Psoas muscle (tissue), 8 donors: ENCODE measurements around the gene ADGRD2. TPM values are rescaled to one million over a fixed set of nuclear protein-coding genes. Genes with fewer than 3 reads are reported as not detected.

ENCODE experiments used
- ATAC-seq, 4 donors: fragments of 200-7000 bp; cut with Tn5 transposase; one replicate each; pipeline ENCODE4 v1.9.1; 2020; ENCODE audit warnings: moderate library complexity in 3 of 4, mild to moderate bottlenecking in 2 of 4
- DNase-seq, 2 donors: peaks; one replicate each; pipeline ENCODE4 v3.0.0-alpha.2; 2020
- H3K27ac ChIP-seq: fragments of 200-600 bp; one replicate; pipeline ENCODE4 v1.8.0; 2022
- H3K27me3 ChIP-seq, 3 donors: fragments of 200-600 bp in 1 of 3; one replicate each; pipeline versions ENCODE4 v1.6.1 to v1.8.0; 2013 to 2022; ENCODE audit warnings: low read length in 2 of 3, mild to moderate bottlenecking in 2 of 3, moderate library complexity in 1 of 3; ENCODE audit not compliant: insufficient read depth in 3 of 3
- H3K36me3 ChIP-seq, 2 donors: fragments of 200-600 bp in 1 of 2; one replicate each; pipeline versions ENCODE4 v1.6.1 to v1.8.0; 2013 to 2022; ENCODE audit warnings: low read depth in 1 of 2, mild to moderate bottlenecking in 1 of 2, moderate library complexity in 1 of 2; ENCODE audit not compliant: insufficient read depth in 1 of 2
- H3K4me1 ChIP-seq: fragments of 200-600 bp; one replicate; pipeline ENCODE4 v1.8.0; 2022
- H3K4me3 ChIP-seq: fragments of 200-600 bp; one replicate; pipeline ENCODE4 v1.8.0; 2022; ENCODE audit warnings: mild to moderate bottlenecking
- H3K9me3 ChIP-seq: fragments of 200-600 bp; one replicate; pipeline ENCODE4 v1.8.0; 2022
- WGBS, 3 donors: extraction: QIAGEN DNeasy Blood & Tissue Kit; methylation state at CpG; one replicate each; pipeline versions ENCODE4 v1.1.6 to v1.1.7; 2013; 5-methylcytosine and 5-hydroxymethylcytosine counted together
- intact Hi-C, 2 donors: fragments of 100-400 bp; cut with DNase I; formaldehyde crosslinking; loops; one replicate each; pipeline versions ENCODE4 v1.11.0 to v1.14.2; 2022
- polyA plus RNA-seq, 3 donors: library from polyadenylated mRNA; stranded (reverse); fragments of 200-250 nt; gene quantifications; one replicate each; pipeline ENCODE4 v1.2.3, GENCODE V29; 2013
- total RNA-seq, 4 donors: library from RNA; stranded (reverse); fragmentation: NEBNext Ultra II Directional in 2 of 4; extraction: Animal tissue kit (Norgen Biotek cat#: 25700) in 2 of 4; gene quantifications; one replicate each; pipeline versions ENCODE4 v1.2.1 to v1.2.4, GENCODE V29; 2021 to 2023
- TF ChIP-seq, protein P1 (sequence below): fragments of 200-600 bp; IDR thresholded peaks from one replicate; pipeline ENCODE4 v1.8.0; 2022; ENCODE audit warnings: antibody characterized with exemption
- donor health status: healthy with polysubstance abuse.
- donor health status: DM: no; HTN: no; CAD: no; lungs with moderate emphysema.
- donor health status: Bipolar disorder and iron deficiency.
- donor health status: healthy.
- donor health status: DM: yes; HTN: yes; CAD: no.
- donor health status: DM: no; HTN: no; CAD: no.
- donor health status: DM: no; HTN: no; CAD: no.
- donor health status: DM: yes; HTN: yes; CAD: no.

Gene ADGRD2
- total and polyA plus RNA-seq, 7 donors: not detected

DNA sequence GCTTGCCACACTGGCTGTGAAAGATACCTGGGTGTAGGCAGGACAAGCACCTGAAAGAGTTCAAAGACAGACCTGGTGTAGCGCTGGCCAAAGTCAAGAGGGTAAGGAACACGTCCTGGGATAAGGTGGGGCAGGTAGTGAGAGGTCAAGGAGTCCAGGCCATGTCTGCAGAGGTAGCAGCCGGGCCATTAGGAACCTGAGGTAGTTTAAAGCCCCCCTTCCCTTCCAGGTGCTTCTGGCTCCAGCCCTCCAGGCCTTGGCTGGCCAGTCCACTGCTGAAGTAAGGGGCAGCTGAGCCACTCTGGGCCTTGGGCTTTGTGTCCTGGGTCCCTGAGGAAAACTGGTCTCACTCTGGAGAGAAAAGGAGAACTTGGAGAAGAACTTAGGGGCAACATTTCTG lies 70.9 kb downstream of the ADGRD2 start:
- Histone ChIP-seq H3K27ac (no peak overlapping the region), H3K4me3 (no peak overlapping the region), H3K27me3 (no peaks in the 10 kb centered on the region), H3K9me3 (no peaks in the 10 kb centered on the region), H3K36me3 (no peaks in the 10 kb centered on the region), H3K4me1 (no peaks in the 10 kb centered on the region)
- WGBS, 3 donors: 90 to 100% (median 95%) methylated on average over 3 of the region's 3 CpGs
- TF ChIP-seq, protein P1, sequence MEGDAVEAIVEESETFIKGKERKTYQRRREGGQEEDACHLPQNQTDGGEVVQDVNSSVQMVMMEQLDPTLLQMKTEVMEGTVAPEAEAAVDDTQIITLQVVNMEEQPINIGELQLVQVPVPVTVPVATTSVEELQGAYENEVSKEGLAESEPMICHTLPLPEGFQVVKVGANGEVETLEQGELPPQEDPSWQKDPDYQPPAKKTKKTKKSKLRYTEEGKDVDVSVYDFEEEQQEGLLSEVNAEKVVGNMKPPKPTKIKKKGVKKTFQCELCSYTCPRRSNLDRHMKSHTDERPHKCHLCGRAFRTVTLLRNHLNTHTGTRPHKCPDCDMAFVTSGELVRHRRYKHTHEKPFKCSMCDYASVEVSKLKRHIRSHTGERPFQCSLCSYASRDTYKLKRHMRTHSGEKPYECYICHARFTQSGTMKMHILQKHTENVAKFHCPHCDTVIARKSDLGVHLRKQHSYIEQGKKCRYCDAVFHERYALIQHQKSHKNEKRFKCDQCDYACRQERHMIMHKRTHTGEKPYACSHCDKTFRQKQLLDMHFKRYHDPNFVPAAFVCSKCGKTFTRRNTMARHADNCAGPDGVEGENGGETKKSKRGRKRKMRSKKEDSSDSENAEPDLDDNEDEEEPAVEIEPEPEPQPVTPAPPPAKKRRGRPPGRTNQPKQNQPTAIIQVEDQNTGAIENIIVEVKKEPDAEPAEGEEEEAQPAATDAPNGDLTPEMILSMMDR: no peak
- ATAC-seq (no peak), DNase-seq (no peak)
- intact Hi-C loops: no loop called here

DNA sequence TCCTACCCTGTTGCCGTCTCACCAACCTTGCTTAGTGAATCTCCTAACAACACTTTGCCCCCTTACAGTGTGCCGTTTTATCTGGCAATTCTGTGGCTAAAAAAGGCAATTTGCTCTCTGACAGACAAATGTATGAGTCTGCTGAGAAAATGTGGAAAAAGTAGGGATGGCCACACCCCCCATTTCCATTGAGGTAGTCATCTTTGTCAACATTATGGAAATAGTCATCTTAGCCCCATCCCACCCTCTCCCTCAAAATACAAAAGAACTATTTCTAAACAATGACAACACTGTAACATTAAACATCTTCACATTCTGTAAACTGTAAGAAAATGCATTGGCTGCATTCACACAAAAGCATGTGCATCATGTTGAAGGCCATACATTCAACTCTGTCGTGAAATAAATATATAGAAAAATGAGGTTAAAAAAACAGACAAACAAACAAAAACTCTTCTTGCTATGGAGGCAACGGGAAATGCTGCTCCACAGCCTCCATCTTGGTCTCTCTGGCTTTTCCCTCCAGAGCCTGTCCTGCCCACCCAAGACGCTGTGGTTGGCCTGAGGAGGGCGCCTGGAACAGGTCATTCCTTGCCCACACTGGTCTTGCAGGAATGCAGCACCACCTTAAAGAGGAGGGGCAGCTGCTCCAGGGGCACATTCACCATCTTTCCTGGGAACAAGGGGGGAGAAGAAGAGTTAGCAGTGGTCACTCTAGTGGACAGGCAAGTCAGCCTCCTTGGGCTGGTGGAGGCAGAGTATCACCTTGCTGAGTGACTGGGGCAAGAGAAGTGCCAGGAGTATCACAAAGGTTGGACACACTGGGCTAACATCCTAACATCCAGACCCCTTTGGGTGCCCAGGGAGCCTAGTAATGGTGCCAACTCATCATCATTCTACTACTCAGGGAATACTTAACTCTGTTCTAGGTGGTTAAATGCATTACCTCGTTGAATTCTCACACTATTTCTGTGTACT lies 72.2 kb downstream of the ADGRD2 start:
- H3K27me3 ChIP-seq: no peaks in the 10 kb centered on the region
- TF ChIP-seq, protein P1: no peak
- 82 to 91% (median 83%) methylated on average over 7 of the region's 7 CpGs for WGBS, 3 donors
- H3K4me3 ChIP-seq: no peak overlapping the region
- intact Hi-C loops: no loop called here
- ATAC-seq (no peak), DNase-seq (no peak)
- no peaks in the 10 kb centered on the region for H3K4me1 ChIP-seq
- no peaks in the 10 kb centered on the region for H3K9me3 ChIP-seq
- no peaks in the 10 kb centered on the region for H3K36me3 ChIP-seq
- H3K27ac ChIP-seq: no peak overlapping the region

DNA sequence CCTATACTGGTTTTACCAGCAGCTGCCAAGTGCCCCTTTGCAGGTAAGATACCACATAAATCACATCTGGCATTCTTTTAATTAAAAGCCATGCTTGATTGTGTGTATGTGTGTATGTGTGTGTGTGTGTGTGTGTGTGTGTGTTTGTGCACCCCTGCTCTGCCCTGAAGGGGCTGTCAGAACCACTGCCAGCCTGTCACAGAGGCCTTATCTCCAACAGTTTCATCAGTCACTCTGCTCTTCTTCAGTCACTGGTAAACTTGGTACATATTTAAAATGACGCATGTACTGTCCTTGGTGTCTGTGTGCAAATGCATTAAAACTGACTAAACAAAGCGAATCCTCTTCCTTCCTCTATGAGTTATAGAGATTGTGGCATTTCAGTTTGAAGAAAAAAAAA lies 75.9 kb downstream of the ADGRD2 start:
- ATAC-seq: no peak
- DNase-seq: no peak
- intact Hi-C loops: no loop called here
- H3K9me3 ChIP-seq: no peaks in the 10 kb centered on the region
- TF ChIP-seq, protein P1: no peak
- H3K27me3 ChIP-seq: no peaks in the 10 kb centered on the region
- WGBS, 3 donors: 92 to 95% (median 95%) methylated on average over 2 of the region's 2 CpGs
- H3K4me3 ChIP-seq: no peak overlapping the region
- no peaks in the 10 kb centered on the region for H3K36me3 ChIP-seq
- no peak overlapping the region for H3K27ac ChIP-seq
- H3K4me1 ChIP-seq: no peaks in the 10 kb centered on the region

DNA sequence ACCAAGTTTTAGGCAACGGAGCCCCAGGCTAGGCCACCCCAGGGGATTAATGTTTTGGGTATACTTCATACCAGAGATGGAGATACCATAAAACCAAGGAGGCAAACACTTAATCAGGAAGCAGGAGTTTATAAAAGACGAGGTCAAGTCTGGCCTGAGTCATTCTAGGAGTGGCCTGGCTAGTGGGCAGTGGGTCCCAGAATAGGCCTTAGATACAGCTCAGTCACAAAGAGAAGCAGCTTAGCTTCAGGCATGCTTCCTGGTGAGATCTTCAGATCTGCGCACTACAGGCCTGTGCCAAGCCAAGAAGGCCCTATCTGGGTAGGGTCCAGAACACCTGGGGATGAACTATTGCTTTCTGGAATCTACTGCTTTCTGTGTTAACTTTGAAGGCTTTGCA lies 77.5 kb downstream of the ADGRD2 start:
- TF ChIP-seq, protein P1: no peak
- Histone ChIP-seq H3K27ac (no peak overlapping the region), H3K4me1 (no peaks in the 10 kb centered on the region), H3K36me3 (no peaks in the 10 kb centered on the region), H3K4me3 (no peak overlapping the region), H3K9me3 (no peaks in the 10 kb centered on the region), H3K27me3 (no peaks in the 10 kb centered on the region)
- WGBS, 3 donors: 85 to 91% (median 89%) methylated on average over 3 of the region's 3 CpGs
- DNase-seq (no peak), ATAC-seq (no peak)
- intact Hi-C loops: no loop called here

Other genes starting within 250 kb of the ADGRD2 start
- 10 to 100 TPM in 2 of 4 donors, 1 to 10 TPM in 2; 5.3 to 16.0 (median 9.7) TPM for gene NEK6, start 192.5 kb upstream of the ADGRD2 start, total RNA-seq
- gene NEK6, start 192.5 kb upstream of the ADGRD2 start, polyA plus RNA-seq: 1 to 10 TPM; 2.0 to 4.7 (median 4.2) TPM
- 100 to 1,000 TPM; 144 to 189 (median 168) TPM for gene PSMB7, start 35.0 kb upstream of the ADGRD2 start, total RNA-seq
- 100 to 1,000 TPM; 247 to 421 (median 332) TPM for gene PSMB7, start 35.0 kb upstream of the ADGRD2 start, polyA plus RNA-seq
- under 1 TPM in 2 of 4 donors, not detected in 2; 0.65 to 0.75 TPM for gene NR5A1, start 56.9 kb downstream of the ADGRD2 start, total RNA-seq
- gene NR5A1, start 56.9 kb downstream of the ADGRD2 start, polyA plus RNA-seq: under 1 TPM in 2 of 3 donors, not detected in 1; 0.01 to 0.04 TPM